Ovary (tissue), 9 donors: Measurements from ENCODE around the gene CLTB. TPM values are rescaled to one million over a fixed set of nuclear protein-coding genes. Genes with fewer than 3 reads are reported as not detected.

Experiments
- DNase-seq, 5 donors: peaks; one replicate each; pipeline ENCODE4 v3.0.0-alpha.2; 2019 to 2020
- H3K27ac ChIP-seq, 2 donors: fragments of 200-600 bp; one replicate each; pipeline versions ENCODE4 v1.5.1 to v1.8.0; 2019 to 2022
- H3K27me3 ChIP-seq: fragments of 200-600 bp; one replicate; pipeline ENCODE4 v1.8.0; 2022
- H3K36me3 ChIP-seq: fragments of 200-600 bp; sonication (generic); one replicate; pipeline ENCODE4 v1.5.1; 2019
- H3K4me1 ChIP-seq: one replicate; pipeline ENCODE4 v1.8.1; 2013; ENCODE audit warnings: mild to moderate bottlenecking, moderate library complexity; ENCODE audit not compliant: insufficient read depth
- H3K4me3 ChIP-seq: fragments of 200-600 bp; sonication (generic); one replicate; pipeline ENCODE4 v1.5.1; 2017
- H3K9me3 ChIP-seq, 2 donors: fragments of 200-600 bp in 1 of 2; sonication (generic) in 1 of 2; one replicate each; pipeline versions ENCODE4 v1.5.1 to v1.8.1; 2013 to 2019; ENCODE audit warnings: mild to moderate bottlenecking in 1 of 2, moderate library complexity in 1 of 2
- EP300 ChIP-seq: sonication (generic); formaldehyde crosslinking; IDR thresholded peaks from one replicate; pipeline ENCODE4 v1.6.1; 2017; ENCODE audit warnings: antibody characterized with exemption
- POLR2A ChIP-seq: fragments of 450-650 bp; IDR thresholded peaks from one replicate; pipeline ENCODE4 v1.6.1; 2017; ENCODE audit warnings: antibody characterized with exemption, mild to moderate bottlenecking, moderate library complexity
- WGBS, 3 donors: extraction: QIAGEN DNeasy Blood & Tissue Kit in 1 of 3; methylation state at CpG; one replicate each; pipeline versions ENCODE4 v1.1.5 to v1.1.7; 2013 to 2017; 5-methylcytosine and 5-hydroxymethylcytosine counted together
- intact Hi-C, 4 donors: fragments of 100-400 bp; cut with DNase I; formaldehyde crosslinking; loops; one replicate each; pipeline versions ENCODE4 v1.11.0 to v1.15.1; 2022 to 2023
- polyA plus RNA-seq, 2 donors: library from polyadenylated mRNA; stranded (reverse); fragments of 200-250 nt in 1 of 2; fragments of 350-450 nt in 1 of 2; fragmentation: Illumina TruSeq in 1 of 2; extraction: RNeasy Lipid Tissue Mini Kit (QIAGEN cat#74804) in 1 of 2; gene quantifications; one replicate each; pipeline ENCODE4 v1.2.3, GENCODE V29; 2013 to 2014
- total RNA-seq, 7 donors: library from RNA; depleted of rRNA in 2 of 7; stranded (reverse); fragments of >200 nt in 2 of 7; fragmentation: NEBNext Ultra II Directional in 3 of 7; extraction: Animal tissue kit (Norgen Biotek cat#: 25700) in 3 of 7; gene quantifications; one replicate each; pipeline versions ENCODE4 v1.1.0 to v1.2.4, GENCODE V29; 2016 to 2023
- TF ChIP-seq, protein P1 (sequence below), 3 donors: fragments of 450-650 bp in 2 of 3; fragments of 200-600 bp in 1 of 3; IDR thresholded peaks; one replicate each; pipeline versions ENCODE4 v1.5.1 to v1.8.0; 2016 to 2022; ENCODE audit warnings: antibody characterized with exemption in 3 of 3, mild to moderate bottlenecking in 1 of 3
- donor health status: DM: no; HTN: no; CAD: no; lungs with moderate emphysema.
- donor health status: DM: no; HTN: no; CAD: no.
- donor health status: Bipolar disorder and iron deficiency.
- donor health status: DM: yes; HTN: yes; CAD: no.
- donor health status: DM: no; HTN: no; CAD: no.
- donor health status: DM: yes; HTN: yes; CAD: no.

Gene CLTB
- total and polyA plus RNA-seq, 9 donors: 35.9 to 138 (median 112) TPM

- H3K27ac ChIP-seq: no peak overlapping the region
- no peaks in the 10 kb centered on the region for H3K27me3 ChIP-seq
- intact Hi-C loops: no loop called here
- H3K36me3 ChIP-seq: no peaks in the 10 kb centered on the region
- no peak for TF ChIP-seq POLR2A
- TF ChIP-seq, protein P1, sequence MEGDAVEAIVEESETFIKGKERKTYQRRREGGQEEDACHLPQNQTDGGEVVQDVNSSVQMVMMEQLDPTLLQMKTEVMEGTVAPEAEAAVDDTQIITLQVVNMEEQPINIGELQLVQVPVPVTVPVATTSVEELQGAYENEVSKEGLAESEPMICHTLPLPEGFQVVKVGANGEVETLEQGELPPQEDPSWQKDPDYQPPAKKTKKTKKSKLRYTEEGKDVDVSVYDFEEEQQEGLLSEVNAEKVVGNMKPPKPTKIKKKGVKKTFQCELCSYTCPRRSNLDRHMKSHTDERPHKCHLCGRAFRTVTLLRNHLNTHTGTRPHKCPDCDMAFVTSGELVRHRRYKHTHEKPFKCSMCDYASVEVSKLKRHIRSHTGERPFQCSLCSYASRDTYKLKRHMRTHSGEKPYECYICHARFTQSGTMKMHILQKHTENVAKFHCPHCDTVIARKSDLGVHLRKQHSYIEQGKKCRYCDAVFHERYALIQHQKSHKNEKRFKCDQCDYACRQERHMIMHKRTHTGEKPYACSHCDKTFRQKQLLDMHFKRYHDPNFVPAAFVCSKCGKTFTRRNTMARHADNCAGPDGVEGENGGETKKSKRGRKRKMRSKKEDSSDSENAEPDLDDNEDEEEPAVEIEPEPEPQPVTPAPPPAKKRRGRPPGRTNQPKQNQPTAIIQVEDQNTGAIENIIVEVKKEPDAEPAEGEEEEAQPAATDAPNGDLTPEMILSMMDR (IDR thresholded peaks at IDR 0.05): no peak
- TF ChIP-seq EP300: no peak
- H3K9me3 ChIP-seq: no peaks in the 10 kb centered on the region
- H3K4me3 ChIP-seq: no peak overlapping the region
- no peaks in the 10 kb centered on the region for H3K4me1 ChIP-seq
- no peak for DNase-seq
- WGBS, 3 donors: 88 to 94% (median 89%) methylated on average over 1 of the region's 1 CpG
Observed at GRCh38 chr5:176425138-176425537, 8.8 kb upstream of the CLTB start.

GRCh38 chr5:176424181-176424580 is 7.8 kb upstream of the CLTB start:
- H3K9me3 ChIP-seq: no peaks in the 10 kb centered on the region
- intact Hi-C loops: no loop called here
- TF ChIP-seq POLR2A: no peak
- no peaks in the 10 kb centered on the region for H3K27me3 ChIP-seq
- no peak overlapping the region for H3K27ac ChIP-seq
- no peaks in the 10 kb centered on the region for H3K4me1 ChIP-seq
- no peak overlapping the region for H3K4me3 ChIP-seq
- H3K36me3 ChIP-seq: no peaks in the 10 kb centered on the region
- 78 to 85% (median 79%) methylated on average over 3 of the region's 3 CpGs for WGBS, 3 donors
- DNase-seq: no peak

DNA sequence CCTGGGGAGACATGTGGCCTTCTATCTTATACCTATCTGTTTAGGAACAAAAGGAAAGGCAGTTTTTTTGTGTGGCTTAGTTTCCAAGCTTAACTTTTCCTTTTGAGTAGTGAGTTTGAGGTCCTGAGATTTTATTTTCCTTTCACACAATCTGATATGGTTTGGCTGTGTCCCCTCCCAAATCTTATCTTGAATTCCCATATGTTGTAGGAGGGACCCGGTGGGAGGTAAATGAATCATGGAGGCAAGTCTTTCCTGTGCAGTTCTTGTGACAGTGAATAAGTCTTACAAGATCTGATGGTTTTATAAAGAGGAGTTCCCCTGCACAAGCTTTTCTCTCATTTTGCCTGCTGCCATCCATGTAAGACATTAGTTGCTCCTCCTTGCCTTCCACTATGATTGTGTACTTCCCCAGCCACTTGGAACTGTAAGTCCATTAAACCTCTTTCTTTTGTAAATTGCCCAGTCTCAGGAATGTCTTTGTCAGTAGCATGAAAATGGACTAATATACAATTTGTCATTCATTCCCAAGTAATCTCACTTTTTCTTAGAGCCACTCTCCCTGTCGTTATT is 4.7 kb upstream of the CLTB start:
- Histone ChIP-seq H3K36me3 (no peaks in the 10 kb centered on the region), H3K27me3 (no peaks in the 10 kb centered on the region), H3K4me3 (no peak overlapping the region), H3K9me3 (no peaks in the 10 kb centered on the region), H3K4me1 (no peaks in the 10 kb centered on the region), H3K27ac (no peak overlapping the region)
- intact Hi-C loops: no loop called here
- 68 to 74% (median 69%) methylated on average over 2 of the region's 2 CpGs for WGBS, 3 donors
- no peak for TF ChIP-seq POLR2A
- TF ChIP-seq, protein P1 (IDR thresholded peaks at IDR 0.05): no peak
- no peak for TF ChIP-seq EP300
- no peak for DNase-seq

GRCh38 chr5:176420086-176420485 is 3.7 kb upstream of the CLTB start:
- WGBS, 3 donors: 86 to 90% (median 86%) methylated on average over 5 of the region's 5 CpGs
- TF ChIP-seq EP300 (no peak), POLR2A (no peak)
- TF ChIP-seq, protein P1 (IDR thresholded peaks at IDR 0.05): no peak
- H3K36me3 ChIP-seq: no peaks in the 10 kb centered on the region
- H3K4me3 ChIP-seq: no peak overlapping the region
- intact Hi-C loops: no loop called here
- no peaks in the 10 kb centered on the region for H3K9me3 ChIP-seq
- no peak overlapping the region for H3K27ac ChIP-seq
- no peak for DNase-seq
- peaks cover 4% of the 10 kb centered on the region for H3K4me1 ChIP-seq
- no peaks in the 10 kb centered on the region for H3K27me3 ChIP-seq

DNA sequence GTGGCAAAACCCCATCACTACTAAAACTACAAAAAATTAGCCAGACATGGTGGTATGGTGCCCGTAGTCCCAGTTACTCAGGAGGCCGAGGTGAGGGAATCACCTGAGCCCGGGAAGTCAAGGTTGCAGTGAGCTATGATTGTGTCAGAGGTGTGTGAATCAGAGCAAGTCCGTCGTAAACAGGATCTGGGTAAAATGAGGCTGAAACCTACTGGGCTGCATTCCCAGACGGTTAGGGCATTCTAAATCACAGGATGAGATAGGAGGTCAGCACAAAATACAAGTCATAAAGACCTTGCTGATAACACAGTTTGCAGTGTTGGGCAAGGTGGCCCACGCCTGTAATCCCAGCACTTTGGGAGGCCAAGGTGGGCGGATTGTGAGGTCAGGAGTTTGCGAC is 1.9 kb upstream of the CLTB start:
- Histone ChIP-seq H3K27me3 (no peaks in the 10 kb centered on the region), H3K27ac (no peak overlapping the region), H3K9me3 (no peaks in the 10 kb centered on the region), H3K4me3 (no peak overlapping the region), H3K4me1 (peaks cover 8% of the 10 kb centered on the region), H3K36me3 (no peaks in the 10 kb centered on the region)
- DNase-seq: no peak
- intact Hi-C loops: loop anchor here in 2 of 4 donors (5.0 to 10.0 kb wide), 2 partner anchors 127 to 229 kb away; partner anchors contain the start of genes CDHR2 (in 1 of the 2) and TSPAN17 (in 1 of the 2)
- no peak for TF ChIP-seq EP300
- TF ChIP-seq POLR2A: no peak
- TF ChIP-seq, protein P1 (IDR thresholded peaks at IDR 0.05): no peak
- 77 to 88% (median 82%) methylated on average over 9 of the region's 9 CpGs for WGBS, 3 donors
